Measurements from ENCODE around the gene PLEKHA4. TPM values are rescaled to one million over a fixed set of nuclear protein-coding genes. Genes with fewer than 3 reads are reported as not detected.

Gene PLEKHA4
- polyA plus RNA-seq, 4 donors, result 19.8 to 60.5 (median 27.7) TPM

DNA sequence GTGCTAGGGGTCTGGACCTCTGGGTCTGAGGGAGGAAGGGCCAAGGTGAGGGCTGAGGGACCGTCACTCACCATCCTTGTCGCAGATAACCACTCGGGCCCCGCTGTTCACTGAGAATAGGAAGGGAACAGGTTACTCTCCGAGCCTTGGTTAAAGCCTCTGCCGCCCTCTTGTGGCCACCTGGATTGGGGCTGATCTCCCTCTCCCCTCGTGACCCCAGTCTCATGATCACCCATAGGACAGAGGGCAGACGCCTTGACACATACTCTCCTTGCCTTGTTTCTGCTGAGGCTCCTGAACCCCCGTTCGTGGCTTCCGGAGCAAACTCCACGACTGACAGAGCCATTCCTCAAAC is 32.7 kb downstream of the PLEKHA4 start:
- peak; percentile 68 to 80 (median 75) for DNase-seq (ENCODE audit: low read depth in 4 of 4, low spot score in 3 of 4)

DNA sequence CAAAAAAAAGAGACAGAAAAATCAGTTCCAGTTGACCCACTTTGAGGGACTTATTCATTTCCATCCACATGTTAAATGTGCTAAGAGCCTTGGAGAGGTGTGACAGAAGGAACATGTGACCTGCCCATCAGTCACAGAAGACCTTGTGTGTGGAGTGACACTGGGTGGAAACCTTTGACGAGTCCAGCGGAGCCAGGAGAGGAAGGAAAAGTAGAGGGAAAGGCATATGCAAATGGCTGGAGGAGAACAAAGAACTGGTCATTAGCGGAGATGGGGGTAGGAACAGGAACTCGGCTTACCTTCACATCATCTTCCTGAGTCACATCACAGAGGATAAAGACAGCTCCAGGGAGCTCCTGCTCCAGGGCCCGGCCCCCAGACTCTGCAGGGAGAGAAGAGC is 34.4 kb downstream of the PLEKHA4 start:
- no peak for DNase-seq (ENCODE audit: low read depth in 4 of 4, low spot score in 3 of 4)

DNA sequence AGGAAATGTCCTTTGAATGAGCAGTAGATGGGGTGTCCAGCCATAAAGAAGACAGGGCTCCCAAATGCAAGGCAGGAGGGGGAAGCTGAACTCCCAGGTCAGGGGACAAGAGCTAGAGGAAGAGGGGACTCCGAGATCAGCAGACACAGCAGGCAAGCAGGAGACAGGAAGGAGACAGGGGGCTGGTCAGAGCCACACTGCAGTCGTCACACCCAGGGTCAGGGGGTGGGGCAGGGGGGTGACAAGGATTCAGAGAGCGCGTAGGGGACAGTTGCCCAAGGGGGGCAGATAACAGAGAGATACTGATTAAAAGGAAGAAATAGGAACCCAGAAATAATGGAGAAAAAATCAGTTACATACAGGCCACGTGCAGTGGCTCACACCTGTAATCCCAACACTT is 35.4 kb downstream of the PLEKHA4 start:
- DNase-seq (ENCODE audit: low read depth in 4 of 4, low spot score in 3 of 4), result no peak

DNA sequence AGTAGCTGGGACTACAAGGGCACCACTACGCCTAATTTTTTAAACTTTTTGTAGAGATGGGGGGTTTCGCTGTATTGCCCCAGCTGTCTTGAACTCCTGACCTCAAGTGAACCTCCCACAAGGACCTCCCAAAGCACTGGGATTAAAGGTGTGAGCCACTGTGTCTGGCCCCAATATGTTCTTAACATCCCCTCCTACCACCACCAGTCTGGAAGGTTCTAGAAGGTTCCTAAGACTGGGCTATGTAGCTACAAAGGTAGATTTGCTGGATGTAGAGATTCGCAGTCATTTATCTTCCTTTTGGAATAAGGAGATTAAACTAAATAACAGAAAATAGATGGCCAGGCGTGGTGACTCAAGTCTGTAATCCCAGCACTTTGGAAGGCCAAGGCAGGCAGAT is 37.5 kb downstream of the PLEKHA4 start:
- no peak for DNase-seq (ENCODE audit: low read depth in 4 of 4, low spot score in 3 of 4)

DNA sequence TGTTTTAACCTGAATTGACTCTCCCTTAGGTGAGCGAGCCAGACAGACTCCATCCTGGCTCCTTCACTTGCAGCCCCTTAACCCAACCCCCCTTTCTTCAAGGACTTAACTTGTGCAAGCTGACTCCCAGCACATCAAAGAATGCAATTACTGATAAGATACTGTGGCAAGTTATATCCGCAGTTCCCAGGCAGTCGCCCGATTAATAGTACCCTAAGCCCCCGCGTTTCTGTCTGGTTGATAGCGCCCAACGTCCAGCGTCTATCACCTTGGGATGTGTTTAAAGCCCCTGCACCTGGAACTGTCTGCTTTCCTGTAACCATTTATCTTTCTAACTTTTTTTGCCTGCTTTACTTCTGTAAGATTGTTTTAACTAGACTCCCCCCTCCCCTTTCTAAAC is 38.3 kb downstream of the PLEKHA4 start:
- DNase-seq (ENCODE audit: low read depth in 4 of 4, low spot score in 3 of 4), result no peak

DNA sequence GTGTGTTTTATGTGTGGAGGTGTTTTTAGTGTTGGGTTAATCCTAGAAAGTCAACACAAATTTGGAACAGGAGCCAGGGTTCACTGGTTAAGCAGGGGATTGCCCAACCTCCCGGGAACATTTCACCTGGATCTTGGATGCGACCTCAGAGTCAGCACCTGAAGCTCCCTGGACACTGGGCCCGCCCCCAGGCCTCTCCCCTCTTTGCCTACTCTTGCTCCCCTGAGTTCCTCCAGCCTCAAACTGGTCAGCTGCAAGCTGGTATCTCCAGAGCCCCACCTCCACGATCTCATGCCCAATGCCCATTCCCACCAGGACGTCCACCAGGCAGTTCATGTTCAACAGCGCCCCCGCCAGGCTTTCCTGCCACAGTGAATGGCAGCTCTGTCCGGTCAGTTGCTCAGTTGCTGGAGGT is 41.8 kb downstream of the PLEKHA4 start:
- no peak for DNase-seq (ENCODE audit: low read depth in 4 of 4, low spot score in 3 of 4)

DNA sequence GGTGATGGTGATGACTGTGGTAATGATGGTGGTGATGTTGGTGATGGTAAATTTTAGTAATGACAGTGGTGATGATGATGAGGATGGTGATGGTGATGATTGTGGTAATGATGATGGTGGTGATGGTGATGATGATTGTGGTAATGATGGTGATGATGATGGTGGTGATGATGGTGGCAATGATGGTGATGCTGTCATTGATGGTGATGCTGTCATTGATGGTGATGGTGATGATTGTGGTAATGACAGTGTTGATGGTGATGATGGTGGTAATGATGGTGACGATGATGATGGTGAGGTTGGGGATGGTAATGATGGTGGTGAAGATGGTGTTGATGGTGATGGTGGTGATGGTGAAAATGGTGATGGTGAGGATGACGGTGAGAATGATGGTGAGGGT is 45.9 kb downstream of the PLEKHA4 start:
- no peak for DNase-seq (ENCODE audit: low read depth in 4 of 4, low spot score in 3 of 4)

DNA sequence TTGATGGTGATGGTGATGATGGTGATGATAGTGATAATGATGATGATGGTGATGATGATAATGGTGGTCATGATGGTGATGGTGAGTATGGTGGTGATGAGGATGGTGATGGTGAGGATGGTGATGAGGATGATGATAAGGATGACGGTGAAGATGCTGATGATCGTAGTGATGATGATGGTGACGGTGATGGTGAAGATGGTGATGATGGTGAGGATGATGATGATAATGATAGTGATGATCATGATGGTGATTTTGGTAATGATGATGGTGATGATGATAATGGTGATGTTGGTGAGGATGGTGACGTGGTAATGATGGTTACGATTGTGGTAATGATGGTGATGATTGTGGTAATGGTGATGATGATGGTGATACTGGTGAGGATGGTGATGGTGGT is 46.8 kb downstream of the PLEKHA4 start:
- no peak for DNase-seq (ENCODE audit: low read depth in 4 of 4, low spot score in 3 of 4)

DNA sequence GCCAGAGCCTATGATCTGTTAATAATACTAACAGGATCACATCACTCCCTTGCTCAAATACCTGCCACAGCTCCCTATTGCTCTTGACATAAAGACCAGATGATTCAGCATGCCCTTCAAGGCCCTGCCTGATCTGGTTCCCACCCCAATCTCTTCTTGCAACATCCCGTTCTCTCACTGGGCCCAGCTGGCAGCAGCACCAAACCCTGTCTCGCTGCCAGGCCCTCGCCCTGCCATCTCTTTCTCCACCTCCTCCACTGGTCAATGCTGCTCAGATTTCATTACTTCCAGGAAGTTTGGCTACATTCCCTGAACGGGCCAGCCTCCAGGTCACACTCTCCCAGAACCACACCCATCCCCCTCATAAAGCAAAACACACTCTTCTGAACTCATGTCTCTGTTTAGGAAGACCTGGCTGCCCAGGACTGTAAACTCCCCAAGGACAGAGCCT is 49.0 kb downstream of the PLEKHA4 start:
- no peak for DNase-seq (ENCODE audit: low read depth in 4 of 4, low spot score in 3 of 4)

DNA sequence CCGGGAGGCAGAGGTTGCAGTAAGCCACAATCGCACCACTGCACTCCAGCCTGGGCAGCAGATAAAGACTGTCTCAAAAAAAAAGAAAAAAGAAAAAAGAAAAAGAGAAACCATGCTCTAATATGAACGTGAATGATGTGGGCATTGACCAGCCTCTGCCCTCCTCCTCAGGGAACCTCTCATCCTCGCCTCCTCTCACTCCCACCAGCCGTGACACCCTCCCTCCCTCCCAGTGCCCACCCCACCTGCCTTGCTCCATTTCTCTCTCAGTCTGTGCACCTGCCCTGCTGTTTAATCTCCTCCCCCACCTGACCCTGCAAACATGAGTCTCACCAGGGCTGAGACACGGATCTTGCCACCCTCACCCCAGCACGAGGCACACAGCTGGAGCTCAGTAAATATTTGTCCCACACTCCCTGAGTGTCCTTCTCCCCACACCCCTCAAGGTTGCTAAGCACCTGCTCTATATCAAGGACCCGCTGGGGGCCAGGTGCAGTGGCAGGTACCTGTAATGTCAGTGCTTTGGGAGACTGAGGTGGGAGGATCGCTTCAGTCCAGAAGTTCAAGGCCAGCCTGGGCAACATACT is 50.1 kb downstream of the PLEKHA4 start:
- no peak for DNase-seq (ENCODE audit: low read depth in 4 of 4, low spot score in 3 of 4)

DNA sequence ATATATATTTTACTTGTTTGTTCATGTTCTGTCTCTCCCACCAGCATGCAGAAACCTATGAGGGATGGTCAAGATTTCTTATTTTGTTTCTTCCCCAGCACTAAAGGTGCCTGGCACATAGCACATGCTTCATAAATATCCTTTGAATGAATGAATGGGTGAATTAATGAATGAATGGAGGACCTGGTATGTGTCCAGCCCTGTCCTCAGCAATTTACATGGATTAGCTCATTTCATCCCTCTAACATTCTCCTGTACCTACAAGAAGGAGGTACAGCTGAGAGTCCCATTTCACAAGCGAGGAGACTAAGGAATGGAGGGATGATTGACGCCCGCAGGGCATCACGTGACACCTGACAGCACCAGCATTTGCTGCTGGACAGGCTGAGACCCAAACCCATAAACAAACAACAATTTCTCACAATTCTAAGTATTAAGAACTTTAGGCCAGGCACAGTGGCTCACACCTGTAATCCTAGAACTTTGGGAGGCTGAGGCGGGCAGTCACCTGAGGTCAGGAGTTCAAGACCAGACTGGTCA is 50.8 kb downstream of the PLEKHA4 start:
- DNase-seq (ENCODE audit: low read depth in 4 of 4, low spot score in 3 of 4), result no peak

DNA sequence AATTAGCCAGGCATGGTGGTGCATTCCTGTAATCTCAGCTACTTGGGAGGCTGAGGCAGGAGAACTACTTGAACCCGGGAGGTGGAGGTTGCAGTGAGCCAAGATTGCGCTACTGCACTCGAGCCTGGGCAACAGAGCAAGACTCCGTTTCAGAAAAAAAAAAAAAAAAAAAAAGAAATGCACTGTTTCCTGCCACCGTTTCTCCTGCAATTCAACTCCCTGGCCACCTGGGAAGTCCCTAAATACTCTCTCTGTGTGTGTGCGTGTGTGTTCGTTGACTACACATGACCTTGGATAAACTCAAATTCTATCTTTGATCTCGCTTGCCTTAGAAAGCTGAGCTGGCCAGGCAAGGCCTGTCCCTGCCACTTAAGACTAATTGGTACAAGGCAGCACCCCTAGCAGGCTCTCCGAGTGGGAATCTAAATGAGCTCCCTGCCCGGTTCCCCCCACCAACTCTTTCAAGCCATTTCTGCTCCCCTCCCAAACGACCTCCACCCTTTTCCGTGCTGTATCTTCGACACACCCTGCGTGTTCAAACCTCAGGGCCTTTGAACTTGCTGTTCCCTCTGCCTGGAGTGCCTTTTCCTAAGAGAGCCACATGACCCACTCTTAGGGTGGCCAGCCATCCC is 52.4 kb downstream of the PLEKHA4 start:
- DNase-seq (ENCODE audit: low read depth in 4 of 4, low spot score in 3 of 4), result no peak

DNA sequence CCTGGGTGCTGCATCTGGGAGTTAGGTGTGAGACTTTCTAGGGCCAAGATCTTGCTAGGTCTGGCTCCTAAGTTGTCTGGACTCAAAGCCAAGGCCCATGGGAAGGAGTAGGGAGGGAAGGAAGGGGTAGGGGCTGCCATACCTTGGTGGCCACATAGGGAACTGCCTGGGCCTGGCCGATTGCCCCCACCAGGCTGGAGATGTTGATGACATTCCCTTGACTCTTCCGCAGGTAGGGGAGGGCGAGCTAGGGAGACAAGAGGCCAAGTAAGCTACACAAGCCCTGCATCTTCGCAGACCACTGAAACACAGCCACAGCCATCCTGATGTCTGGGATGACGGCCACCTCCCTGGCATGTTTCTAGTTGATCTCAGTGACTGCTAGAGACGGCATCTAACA is 53.5 kb downstream of the PLEKHA4 start:
- no peak for DNase-seq (ENCODE audit: low read depth in 4 of 4, low spot score in 3 of 4)

DNA sequence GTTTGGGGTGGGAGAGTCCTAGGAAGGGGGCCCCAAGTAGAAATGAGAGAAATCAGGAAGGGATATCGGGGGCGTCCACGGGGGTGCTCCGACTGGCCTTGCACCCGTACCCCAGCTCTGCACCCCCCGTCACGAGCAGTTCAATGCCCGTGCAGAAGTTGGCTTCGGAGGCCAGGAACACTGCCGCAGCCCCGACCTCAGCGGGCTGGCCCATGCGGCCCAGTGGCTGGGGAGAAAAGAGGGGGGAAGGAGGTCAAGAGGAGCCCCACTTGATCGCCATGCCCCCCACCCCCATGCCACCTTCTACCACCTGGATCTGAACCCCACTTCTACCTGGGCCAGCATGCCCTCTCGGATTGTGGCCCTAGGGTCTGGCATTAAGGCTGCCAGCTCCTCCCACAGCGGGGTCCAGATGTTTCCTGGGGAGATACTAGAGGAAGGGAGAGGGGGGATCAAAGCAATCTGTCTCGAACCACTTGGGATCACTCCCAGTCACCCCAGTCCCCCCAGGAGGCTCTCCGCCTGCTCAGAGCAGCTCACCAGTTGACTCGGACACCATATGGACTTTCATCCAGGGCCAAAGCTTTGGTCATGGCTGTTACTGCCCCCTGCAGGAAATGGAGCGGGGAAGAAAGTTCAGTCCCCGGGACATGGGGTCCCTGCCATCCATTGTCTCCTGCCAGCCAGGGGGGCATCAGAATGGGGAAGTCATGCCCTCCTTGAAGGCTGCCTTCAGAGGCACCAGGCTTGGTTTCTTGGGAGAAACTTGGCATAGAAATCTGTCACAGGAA is 55.1 kb downstream of the PLEKHA4 start:
- no peak for DNase-seq (ENCODE audit: low read depth in 4 of 4, low spot score in 3 of 4)

DNA sequence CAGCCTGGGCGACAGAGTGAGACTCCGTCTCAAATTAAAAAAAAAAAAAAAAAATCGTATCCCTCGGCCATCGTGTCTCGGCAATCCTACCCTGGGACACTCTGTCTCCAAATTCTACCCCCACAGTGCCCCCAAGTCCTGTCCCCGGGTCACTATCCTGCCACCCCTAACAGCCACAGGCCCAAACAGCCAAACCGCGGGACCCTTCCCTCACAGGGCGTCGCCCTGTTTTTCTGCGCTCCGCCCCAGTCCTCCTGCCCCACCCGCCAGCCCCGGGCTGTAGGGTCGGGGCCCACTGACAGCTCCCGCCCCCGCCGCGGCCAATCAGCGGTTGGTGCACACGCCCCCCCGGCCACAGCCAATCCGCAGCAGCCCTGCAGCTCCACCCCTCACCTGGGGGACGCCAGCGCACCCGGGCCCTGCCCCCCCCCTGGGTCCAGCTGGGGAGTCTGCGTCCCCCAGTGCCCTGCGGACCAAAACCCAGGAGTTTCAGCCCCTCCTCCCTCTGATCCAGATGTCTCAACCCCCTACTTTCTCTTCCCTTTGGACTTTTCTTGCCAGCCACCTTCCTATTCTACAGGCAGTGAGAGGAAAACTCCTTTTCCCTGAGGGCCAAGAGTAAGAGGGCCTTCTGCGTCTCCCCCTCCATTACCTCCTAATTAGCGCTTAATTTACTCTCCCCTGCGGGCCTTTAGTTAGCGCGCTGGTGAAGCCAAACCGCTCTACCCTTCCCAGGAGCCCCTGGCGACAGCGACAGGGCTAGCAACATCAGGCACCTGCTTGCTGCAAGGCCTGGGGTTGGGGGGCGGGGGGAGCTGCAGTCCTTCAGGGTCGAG is 56.1 kb downstream of the PLEKHA4 start:
- DNase-seq (ENCODE audit: low read depth in 4 of 4, low spot score in 3 of 4), result peak in 2 of 4 donors; percentile 54 to 59

DNA sequence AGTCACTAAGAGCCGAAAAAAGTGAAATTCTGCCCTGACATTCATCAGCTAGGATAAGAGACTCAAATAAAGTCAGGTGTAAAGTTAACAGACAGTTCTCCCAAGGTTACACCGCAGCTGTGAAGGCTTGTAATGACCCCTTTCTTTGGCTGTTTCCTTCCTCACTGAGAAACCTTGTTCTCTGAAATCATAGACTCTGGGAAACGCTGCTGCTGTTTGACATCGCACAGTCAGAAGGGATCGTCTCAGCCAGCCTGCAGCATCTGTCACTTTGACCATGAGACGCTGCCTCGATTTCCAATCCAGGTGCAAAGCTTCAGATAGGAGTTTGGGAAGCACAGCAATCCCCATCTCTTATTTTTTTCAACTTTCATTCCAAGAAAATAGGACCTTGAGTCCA is 58.3 kb downstream of the PLEKHA4 start:
- no peak for DNase-seq (ENCODE audit: low read depth in 4 of 4, low spot score in 3 of 4)

DNA sequence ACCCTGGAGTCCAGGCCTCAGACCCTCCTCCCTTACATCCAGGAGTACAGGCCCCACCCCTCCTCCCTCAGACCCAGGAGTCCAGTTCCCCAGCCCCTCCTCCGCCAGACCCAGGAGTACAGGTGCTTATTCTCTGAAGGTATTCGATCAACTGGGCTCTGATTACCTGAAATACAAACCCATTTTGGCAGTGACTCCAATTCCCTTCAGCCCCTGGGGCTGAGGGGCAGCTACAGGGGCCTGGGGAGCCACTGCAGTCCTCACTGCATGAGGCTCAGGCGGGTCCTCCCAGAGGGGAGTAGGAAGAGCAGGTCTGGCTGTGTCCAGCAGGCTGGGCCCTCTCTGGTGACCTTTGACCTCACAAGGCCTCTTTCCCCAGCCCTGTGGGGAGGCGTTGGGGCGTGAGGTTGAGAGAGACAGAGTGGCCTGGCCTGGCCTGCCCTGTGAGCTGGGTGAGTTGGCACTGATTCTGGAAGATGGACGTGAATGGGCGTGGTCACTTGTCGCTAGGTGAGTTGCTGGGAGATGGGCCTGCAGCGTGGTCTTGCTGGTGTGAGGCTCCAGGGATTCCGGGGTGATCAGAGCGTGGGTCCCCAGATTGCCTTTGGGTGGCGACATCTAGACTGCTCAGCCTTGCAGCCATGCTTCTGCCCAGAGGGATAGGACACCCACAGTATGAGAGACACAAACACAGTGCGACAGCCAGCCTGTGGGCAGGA is 60.7 kb downstream of the PLEKHA4 start:
- no peak for DNase-seq (ENCODE audit: low read depth in 4 of 4, low spot score in 3 of 4)

DNA sequence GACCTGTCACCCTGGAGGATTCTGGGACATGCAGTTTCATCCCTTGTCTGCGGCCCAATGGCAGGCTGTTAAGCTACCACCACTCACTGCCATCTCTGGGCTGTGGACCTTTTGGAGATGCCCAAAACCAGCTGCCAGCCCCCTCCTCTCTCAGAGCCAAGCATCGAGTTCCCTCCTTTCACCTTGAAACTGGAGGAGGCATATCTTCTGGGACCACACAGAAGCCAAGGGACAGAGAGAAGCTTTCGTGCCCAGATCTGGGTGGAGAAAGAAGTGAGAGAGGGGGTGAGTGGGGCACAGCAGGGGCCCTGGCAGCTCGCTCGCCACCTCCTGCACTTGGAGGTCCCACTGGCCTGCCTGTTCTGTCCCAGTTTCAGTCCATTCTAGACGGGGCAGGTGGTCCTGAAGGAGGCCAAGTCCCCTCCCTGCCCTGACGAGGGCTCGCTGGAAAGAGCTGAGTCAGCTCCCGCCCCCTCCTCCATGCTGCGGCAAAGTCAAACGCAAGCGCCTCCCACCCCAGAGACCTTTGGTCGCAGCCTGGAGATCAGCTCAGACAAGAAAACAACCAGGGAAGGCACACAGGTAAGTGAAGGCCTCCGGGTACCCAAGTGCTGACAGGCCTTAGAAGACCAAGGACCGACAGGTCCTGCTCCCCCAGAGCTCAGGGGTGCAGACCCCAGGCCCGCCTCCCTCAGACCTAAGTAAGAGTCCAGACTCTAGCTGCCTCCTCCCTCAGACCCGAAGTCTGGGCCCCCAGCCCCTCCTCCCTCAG is 61.4 kb downstream of the PLEKHA4 start:
- no peak for DNase-seq (ENCODE audit: low read depth in 4 of 4, low spot score in 3 of 4)

DNA sequence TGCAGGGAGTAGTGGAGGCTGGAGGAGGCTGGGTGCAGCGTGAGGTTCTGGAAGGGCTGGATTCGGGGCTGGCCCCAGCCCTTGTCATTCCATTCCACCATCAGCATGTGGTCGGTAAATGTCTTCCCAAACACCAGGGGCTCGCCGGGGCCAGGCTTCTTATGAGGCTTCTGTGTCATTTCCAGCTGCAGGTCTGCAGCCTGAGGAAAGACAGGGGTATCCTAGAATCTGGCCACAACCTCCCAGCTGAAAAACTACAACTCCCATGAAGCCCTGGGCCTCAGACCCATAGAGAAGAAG is 61.9 kb downstream of the PLEKHA4 start:
- no peak for DNase-seq (ENCODE audit: low read depth in 4 of 4, low spot score in 3 of 4)

DNA sequence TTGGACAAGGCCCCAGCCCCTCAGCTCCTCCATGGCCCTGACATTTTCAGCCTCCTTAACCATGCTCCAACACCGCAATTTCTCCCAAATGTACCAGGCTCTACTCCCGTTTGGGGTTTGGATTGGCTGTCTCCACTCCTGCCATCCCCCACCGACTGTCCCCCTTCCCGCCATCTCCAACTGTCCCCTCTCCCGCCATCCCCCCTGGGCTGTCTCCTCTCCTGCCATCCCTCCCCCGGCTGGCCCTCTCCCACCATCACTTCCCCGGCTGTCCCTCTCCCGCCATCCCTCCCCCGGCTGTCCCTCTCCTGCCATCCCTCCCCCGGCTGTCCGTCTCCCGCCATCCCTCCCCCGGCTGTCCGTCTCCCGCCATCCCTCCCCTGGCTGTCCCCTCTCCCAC is 63.0 kb downstream of the PLEKHA4 start:
- DNase-seq (ENCODE audit: low read depth in 4 of 4, low spot score in 3 of 4), result no peak

Data from left renal pelvis (tissue), 4 donors.